Suppressor macrophage (primary cell): Measurements from ENCODE around the gene SMNDC1.

Experiments used
- DNase-seq, 4 experiments: peaks; one replicate each; pipeline ENCODE4 v3.0.0-alpha.2; 2020 to 2022

SMNDC1 gene

GRCh38 chr10:110327262-110327914 is 22.7 kb upstream of the SMNDC1 start:
- no peak for DNase-seq

GRCh38 chr10:110326351-110327032 is 21.8 kb upstream of the SMNDC1 start:
- peak in 1 of 4 experiments; percentile 17 for DNase-seq

- peak in 2 of 4 experiments; percentile 17 to 36 for DNase-seq
These were observed 20.1 kb upstream of the SMNDC1 start for GRCh38 chr10:110324805-110325280.

DNA sequence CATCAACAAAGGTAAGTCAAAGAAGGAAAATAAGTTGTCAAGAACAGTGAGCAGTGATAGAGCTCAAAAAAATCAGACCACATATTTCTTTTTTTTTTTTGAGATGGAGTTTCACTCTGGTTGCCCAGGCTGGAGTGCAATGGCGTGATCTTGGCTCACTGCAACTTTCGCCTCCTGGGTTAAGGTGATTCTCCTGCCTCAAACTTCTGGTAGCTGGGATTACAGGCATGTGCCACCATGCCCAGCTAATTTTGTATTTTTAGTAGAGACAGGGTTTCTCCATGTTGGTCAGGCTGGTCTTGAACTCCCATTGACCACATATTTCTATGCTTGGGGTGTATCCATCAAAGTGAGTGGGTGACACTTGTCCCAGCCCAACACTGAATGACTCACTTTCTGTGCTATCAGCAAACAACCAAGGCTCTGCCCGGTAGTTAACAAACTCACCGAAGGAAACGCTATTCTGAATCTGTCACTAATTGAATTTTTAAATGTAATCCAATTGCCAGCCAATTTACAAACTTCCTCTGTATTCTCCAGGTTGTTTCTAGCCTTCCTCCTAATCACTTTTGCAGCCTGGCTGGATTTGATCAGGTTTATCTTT is 19.6 kb upstream of the SMNDC1 start:
- no peak for DNase-seq

- peak in 1 of 4 experiments; percentile 15 for DNase-seq
These were observed 18.8 kb upstream of the SMNDC1 start for GRCh38 chr10:110323503-110323902.

DNA sequence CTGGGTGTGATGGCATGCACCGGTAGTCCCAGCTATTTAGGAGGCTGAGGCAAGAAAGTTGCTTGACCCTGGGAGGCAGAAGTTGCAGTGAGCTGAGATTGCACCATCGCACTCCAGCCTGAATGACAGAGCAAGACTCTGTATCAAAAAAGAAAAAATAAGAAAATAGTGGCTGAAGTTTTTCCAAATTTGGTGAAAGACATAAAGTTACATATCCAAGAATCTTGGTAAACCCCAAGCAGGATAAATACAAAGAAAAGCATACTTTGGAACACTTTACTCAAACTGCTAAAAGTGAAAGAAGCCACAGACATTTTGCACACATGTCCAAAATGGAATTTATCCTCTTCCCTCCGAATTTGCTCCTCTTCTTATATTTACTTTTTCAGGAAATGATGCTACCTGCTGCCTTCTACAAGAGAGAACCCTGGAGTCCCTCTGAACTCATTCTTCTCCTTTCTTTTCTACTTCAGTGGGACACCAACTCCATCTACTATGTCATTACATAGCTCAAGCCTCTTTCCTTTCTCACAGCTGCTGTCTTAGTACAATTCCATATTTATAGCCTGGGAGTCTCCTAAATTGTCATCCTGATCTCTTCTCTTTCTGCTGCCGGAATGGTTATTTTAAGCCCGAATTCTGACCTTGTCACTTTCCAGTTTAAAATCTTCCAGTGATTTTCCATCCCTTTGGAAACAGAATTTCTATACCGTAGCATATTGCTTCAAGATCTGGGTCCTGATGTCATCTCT is 17.3 kb upstream of the SMNDC1 start:
- peak in 2 of 4 experiments; percentile 11 to 15 for DNase-seq

- DNase-seq = no peak
These were observed 13.4 kb upstream of the SMNDC1 start for GRCh38 chr10:110317866-110318850.

GRCh38 chr10:110313674-110314073 is 9.0 kb upstream of the SMNDC1 start:
- DNase-seq = no peak

DNA sequence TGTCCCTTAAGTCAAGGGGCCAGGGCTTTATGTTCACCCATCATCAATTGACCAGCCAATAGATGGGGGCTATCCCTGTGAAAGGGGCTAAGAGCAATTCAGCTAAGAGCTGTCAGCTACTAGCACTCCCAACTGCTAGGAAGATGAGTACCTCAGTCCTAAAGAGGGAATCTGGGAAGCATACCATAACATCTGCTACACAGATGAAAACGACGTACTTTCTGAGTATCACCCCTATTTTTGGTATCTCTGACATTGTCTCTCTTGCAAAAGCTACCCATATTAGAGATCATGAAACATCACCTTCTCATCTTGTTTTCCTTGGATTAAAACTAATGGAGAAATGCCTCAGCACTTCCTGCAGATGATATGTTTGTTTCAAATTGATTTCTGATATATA is 7.5 kb upstream of the SMNDC1 start:
- no peak for DNase-seq

DNA sequence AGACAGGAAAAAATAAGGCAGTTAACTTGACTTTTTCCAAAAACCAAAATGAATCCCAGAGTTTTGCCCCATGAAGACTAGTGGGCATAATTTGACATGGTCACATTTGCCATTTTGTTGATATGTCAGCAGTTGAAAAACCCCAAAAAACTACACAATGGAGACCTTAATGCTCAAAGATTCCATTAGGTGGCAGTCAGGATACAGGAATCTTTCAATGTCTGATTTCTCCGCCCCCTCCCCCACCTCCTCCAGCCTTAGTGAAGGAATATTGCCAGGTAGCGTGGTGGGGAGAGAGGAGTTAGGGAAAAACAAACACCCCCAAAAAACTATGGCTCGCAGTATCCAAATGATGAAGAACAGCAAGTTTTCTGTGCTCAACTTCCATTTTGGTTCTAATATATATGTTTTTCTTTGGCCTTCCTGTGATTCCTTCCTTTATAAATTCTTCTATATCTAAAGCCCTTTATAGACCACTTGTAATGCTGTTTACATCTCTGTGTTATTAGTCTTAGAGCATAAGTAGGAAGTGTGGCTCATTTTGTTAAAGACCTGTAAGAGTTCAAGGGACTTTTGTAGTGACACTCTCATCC is 6.7 kb upstream of the SMNDC1 start:
- DNase-seq = peak; percentile 48 to 83 (median 64)

GRCh38 chr10:110310741-110311140 is 6.0 kb upstream of the SMNDC1 start:
- DNase-seq = peak; percentile 23 to 72 (median 46)

DNA sequence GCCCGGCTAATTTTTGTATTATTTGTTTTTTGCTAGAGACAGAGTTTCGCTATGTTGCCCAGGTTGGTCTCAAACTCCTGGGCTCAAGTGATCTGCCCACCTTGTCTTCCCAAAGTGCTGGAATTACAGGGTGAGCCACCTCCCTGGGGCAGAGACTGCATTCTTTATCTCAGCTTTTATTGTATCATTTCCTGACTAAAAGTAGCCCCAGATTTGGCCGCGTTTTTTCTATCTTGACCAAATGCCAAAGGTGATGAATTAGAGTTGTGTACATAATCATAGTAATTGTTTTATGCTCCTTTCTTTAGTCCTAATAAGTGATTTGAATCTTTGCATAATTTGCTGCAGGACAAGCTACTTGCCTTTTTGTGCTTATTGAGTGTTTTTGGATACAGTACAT is 3.1 kb upstream of the SMNDC1 start:
- DNase-seq = no peak

GRCh38 chr10:110306452-110306768 is 1.7 kb upstream of the SMNDC1 start:
- DNase-seq = no peak

DNA sequence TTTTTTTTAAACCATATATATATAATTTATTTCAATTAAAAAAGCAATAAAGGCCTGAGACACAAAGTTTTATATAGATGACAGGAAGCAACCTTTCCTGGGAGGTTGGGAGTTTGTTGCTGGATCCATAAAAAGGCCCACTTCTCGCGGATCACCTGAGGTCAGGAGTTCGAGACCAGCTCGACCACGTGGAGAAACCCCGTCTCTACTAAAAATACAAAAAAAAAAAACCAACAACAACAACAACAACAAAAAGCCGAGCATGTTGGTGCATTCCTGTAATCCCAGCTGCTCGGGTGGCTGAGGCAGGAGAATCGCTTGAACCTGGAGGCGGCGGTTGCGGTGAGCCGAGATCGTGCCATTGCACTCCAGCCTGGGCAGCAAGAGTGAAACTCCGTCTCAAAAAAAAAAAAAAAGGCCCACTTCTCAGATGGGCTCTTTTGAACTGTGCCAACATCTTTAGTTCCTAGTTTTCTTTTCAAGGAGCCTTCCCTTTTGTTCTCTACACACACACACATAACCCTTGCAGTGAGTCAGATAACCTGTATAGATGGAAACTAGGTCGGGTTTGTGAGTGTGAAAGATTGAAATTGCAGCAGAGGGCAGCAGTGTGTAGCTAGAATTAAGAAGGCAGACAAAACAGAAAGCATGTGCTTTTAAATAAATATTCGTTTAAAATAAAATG is 1.2 kb upstream of the SMNDC1 start:
- DNase-seq = peak; percentile 58 to 90 (median 77)

DNA sequence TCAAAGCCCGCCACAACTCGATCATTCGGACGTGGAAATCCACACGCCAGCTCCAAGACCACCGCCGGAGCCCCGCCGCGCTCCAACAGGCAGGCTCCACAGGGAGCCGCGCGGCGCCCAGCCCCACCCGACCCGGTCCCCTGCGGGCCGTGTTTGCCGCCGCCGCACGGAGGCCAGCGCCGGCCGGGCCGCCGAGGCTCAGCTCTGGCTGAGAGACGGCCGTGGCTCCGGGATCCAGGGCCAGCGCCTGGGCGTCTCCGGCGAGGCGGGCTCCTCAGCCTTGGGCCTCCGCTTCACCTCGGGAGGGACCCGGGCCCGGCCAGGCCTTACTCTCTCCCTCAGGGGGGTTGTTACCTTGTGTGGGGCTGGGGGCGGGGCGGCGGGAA is 333 bp downstream of the SMNDC1 start:
- DNase-seq = peak; percentile 49 to 71 (median 55)

- DNase-seq = no peak
These were observed 1.0 kb downstream of the SMNDC1 start for GRCh38 chr10:110303681-110304080.

GRCh38 chr10:110300486-110300986 is 4.2 kb downstream of the SMNDC1 start:
- DNase-seq = no peak

DNA sequence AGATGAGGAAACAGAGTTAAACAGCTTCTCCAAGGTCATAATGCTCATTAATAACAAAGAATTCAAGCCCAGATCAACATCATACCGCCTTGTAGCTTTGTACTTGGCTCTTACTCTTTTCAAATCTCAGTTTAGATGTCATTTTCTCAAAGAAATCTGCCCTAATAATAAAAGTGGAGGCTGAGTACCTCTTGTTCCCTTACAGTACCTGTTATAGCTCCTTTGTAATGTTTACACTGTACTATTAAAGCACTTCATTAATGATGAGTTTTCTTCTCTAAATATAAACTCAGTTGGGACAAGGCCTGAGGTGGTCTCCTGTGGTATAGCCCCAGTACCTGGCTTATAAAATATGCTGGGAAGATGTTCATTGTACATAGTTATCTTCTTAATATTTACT is 7.8 kb downstream of the SMNDC1 start:
- no peak for DNase-seq

- no peak for DNase-seq
These were observed 17.9 kb downstream of the SMNDC1 start for GRCh38 chr10:110286841-110287240.

GRCh38 chr10:110285501-110285900 is 19.2 kb downstream of the SMNDC1 start:
- DNase-seq = no peak

- DNase-seq = no peak
These were observed 20.5 kb downstream of the SMNDC1 start for GRCh38 chr10:110284262-110284661.
